NCI-H82 treated with DMSO at 0.1 percent for 48 hours (cell line): ENCODE results near the gene ABCB1.
"Not testable (repeated sequence)": the region's sequence is repeated elsewhere in the genome, so short reads cannot be mapped to it uniquely, and the experiment has no call there.

ENCODE experiments used
- DNase-seq: peaks from one replicate; lab custom pipeline; 2025; ENCODE audit not compliant: unreplicated experiment; lab: John Stamatoyannopoulos, UW

Gene ABCB1

GRCh38 chr7:87474533-87475358 lies 125.9 kb downstream of the ABCB1 start:
- DNase-seq = no peak

DNA sequence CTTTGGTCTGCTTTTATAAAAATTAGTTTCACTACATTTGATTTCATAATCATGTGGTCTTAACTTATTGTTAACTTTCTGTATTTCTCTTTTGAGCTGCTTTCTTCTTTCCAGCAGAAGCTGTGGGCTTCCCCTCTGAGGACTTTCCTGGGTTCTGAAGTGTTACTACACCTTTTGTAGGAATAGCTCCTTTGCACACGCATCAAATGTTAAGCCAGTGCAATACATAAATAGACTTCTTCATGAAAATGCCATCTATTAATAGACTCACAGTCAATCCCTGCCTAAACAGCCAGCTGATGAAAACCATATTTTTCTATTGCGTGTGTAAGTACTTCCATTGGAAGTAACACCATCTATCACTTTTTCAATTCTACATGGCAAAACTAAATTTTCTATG lies 126.7 kb downstream of the ABCB1 start:
- DNase-seq = no peak

DNA sequence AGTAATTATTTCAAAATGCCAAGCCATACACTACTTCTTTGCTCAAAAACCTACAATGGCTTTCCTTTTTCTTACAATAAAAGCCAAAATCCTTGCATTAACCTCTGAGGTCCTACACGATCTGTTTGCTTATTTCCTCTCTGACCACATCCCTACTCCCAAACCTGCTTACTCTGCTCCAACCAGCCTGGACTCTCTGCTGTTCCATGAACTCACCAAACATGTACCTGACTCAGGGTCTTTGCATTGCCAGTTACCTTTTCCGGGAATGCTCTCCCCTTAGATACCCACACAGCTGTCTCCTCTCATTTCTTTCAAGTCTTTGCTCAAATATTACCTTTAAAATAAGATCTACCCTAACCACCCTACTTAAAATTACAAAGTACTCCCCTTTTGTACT lies 127.5 kb downstream of the ABCB1 start:
- DNase-seq = no peak

GRCh38 chr7:87471473-87471872 lies 129.2 kb downstream of the ABCB1 start:
- DNase-seq = no peak

DNA sequence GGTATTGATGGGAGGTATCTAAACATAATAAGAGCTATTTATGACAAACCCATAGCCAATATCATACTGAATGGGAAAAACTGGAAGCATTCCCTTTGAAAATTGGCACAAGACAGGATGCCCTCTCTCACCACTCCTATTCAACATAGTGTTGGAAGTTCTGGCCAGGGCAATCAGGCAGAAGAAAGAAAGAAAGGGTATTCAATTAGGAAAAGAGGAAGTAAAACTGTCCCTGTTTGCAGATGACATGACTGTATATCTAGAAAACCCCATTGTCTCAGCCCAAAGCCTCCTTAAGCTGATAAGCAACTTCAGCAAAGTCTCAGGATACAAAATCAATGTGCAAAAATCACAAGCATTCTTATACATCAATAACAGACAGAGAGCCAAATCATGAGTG lies 131.5 kb downstream of the ABCB1 start:
- DNase-seq = not testable (repeated sequence)

GRCh38 chr7:87465534-87465880 lies 135.2 kb downstream of the ABCB1 start:
- DNase-seq = not testable (repeated sequence)

DNA sequence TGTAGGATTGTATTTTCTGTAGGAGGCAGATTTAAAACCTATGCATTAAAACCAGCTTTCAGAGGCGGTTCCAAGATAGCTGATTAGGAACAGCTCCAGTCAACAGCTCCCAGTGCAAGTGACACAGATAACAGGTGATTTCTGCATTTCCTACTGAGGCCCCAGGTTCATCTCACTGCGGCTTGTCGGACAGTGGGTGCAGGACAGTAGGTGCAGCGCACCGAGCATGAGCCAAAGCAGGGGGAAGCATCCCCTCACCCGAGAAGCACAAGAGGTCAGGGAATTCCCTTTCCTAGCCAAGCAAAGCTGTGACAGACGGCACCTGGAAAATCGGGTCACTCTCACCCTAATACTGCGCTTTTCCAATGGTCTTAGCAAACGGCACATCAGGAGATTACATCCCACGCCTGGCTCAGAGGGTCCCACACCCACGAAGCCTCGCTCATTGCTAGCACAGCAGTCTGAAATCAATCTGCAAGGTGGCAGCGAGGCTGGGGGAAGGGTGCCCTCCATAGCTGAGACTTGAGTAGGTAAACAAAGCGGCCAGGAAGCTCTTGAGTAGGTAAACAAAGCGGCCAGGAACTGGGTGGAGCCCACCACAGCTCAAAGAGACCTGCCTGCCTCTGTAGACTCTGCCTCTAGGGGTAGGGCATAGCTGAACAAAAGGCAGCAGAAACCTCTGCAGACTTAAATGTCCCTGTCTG lies 135.7 kb downstream of the ABCB1 start:
- not testable (repeated sequence) for DNase-seq

DNA sequence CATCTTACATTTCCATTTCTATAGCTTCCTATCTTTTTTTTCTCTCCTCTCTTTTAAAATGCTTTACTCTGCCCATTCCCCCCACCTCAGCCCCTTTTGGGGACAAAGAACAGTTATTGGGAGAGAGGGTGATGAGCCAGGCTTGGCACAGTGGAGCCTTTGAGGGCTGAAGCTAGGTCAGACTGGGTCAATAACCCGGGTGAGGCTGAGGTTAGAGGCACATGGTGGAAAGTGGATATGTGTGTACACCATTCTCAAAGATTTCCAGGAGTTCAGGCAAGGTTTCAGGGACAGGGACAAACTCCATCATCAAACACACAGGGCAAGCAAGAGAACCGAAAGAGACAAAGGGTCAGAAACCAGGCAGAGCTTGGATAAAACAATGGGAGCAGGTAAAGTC lies 136.7 kb downstream of the ABCB1 start:
- no peak for DNase-seq

DNA sequence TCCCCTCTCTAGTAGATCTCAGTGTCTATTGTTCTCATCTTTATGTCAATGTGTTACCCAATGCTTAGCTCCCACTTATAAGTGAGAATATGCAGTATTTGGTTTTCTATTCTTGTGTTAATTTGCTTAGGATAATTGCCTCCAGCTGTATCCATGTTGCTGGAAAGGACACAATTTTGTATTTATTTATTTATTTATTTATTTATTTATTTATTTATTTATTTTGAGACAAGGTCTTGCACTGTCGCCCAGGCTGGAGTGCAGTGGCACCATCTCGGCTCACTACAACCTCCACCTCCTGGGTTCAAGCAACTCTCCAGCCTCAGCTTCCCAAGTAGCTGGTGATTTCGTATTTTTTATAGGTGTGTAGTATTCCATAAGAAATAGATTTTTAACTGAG lies 140.2 kb downstream of the ABCB1 start:
- not testable (repeated sequence) for DNase-seq

GRCh38 chr7:87459941-87460340 lies 140.7 kb downstream of the ABCB1 start:
- DNase-seq = no peak

GRCh38 chr7:87458148-87458547 lies 142.5 kb downstream of the ABCB1 start:
- no peak for DNase-seq

DNA sequence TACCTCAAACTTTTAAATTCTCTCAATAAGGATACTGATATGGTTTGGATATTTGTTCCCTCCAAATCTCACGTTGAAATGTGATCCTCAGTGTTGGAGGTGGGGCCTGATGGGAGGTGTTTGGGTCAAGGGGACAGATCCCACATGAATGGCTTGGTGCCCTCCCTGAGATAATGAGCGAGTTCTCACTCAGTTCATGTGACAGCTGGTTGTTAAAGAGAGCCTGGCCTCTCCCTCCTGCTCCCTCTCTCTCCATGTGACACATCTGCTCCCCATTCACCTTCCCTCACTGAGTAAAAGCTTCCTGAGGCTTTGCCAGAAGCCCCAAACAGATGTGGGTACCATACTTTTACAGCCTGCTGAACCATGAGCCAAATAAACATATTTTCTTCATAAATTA lies 144.4 kb downstream of the ABCB1 start:
- no peak for DNase-seq
